ENCODE measurements around the gene CMTM7. TPM values are rescaled to one million over a fixed set of nuclear protein-coding genes. Genes with fewer than 3 reads are reported as not detected.

CMTM7 gene
- total RNA-seq, 3 donors from 2014 or later (not counting 1 experiment from before 2014, with no cell fraction given) = 4.1 to 16.7 (median 12.8) TPM

GRCh38 chr3:32453346-32453745 lies 61.7 kb downstream of the CMTM7 start:
- H3K27ac Mint-ChIP-seq = no peak overlapping the region
- ATAC-seq = no peak
- Histone ChIP-seq H3K36me3 (ENCODE audit: control insufficient read depth, insufficient read depth, low read length) (peaks cover 9% of the 10 kb centered on the region), H3K9me3 (ENCODE audit: control insufficient read depth, insufficient read depth, low read length) (no peaks in the 10 kb centered on the region), H3K27ac (ENCODE audit: low read length) (no peak overlapping the region), H3K4me3 (ENCODE audit: low read length) (no peak overlapping the region), H3K4me1 (ENCODE audit: control insufficient read depth, insufficient read depth, low read length) (peaks cover 30% of the 10 kb centered on the region), H3K27me3 (ENCODE audit: control insufficient read depth, insufficient read depth, low read length) (no peaks in the 10 kb centered on the region)
- no peaks in the 10 kb centered on the region for H3K9me3 Mint-ChIP-seq
- 100% methylated on average over 4 of the region's 5 CpGs for WGBS (ENCODE audit: insufficient coverage)
- H3K27me3 Mint-ChIP-seq (ENCODE audit: low read depth in 2 of 2) = no peaks in the 10 kb centered on the region
- H3K36me3 Mint-ChIP-seq = peaks cover 1% of the 10 kb centered on the region
- H3K4me1 Mint-ChIP-seq = peaks cover 8 to 9% of the 10 kb centered on the region in 2 donors
- H3K4me3 Mint-ChIP-seq = no peak overlapping the region
- intact Hi-C loops (cut with micrococcal nuclease) = no loop called here
- DNase-seq = no peak
- no peak for TF ChIP-seq CTCF (IDR thresholded peaks at IDR 0.05)

DNA sequence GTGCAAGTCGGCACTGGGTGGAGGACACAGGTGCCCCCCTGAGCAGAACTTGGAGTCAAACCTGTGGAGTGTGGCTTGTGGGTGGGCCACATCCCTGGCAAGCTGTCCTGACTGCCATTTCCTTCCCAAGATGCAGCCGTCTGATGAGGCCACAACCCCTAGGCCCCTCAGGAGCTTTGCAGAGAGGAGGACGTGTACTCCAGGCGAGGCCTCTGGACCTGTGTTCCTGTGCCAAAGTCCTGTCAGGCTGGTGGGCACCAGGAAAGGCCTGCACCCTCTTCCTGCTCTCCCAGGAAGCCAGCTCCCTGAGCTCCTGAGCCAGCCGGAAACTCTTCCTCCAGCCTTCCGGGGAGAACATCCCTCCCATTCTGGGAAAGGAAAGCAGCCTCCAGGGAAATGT lies 62.5 kb downstream of the CMTM7 start:
- no peak overlapping the region for H3K4me3 ChIP-seq (ENCODE audit: low read length)
- WGBS (ENCODE audit: insufficient coverage) = 89% methylated on average over 6 of the region's 6 CpGs
- no peak overlapping the region for H3K4me3 Mint-ChIP-seq
- intact Hi-C loops (cut with micrococcal nuclease) = no loop called here
- no peaks in the 10 kb centered on the region for H3K36me3 Mint-ChIP-seq
- no peaks in the 10 kb centered on the region for H3K9me3 Mint-ChIP-seq
- H3K9me3 ChIP-seq (ENCODE audit: control insufficient read depth, insufficient read depth, low read length) = no peaks in the 10 kb centered on the region
- no peak for ATAC-seq
- DNase-seq = no peak
- H3K27ac Mint-ChIP-seq = no peak overlapping the region
- no peaks in the 10 kb centered on the region for H3K27me3 ChIP-seq (ENCODE audit: control insufficient read depth, insufficient read depth, low read length)
- H3K36me3 ChIP-seq (ENCODE audit: control insufficient read depth, insufficient read depth, low read length) = peaks cover 7% of the 10 kb centered on the region
- H3K4me1 Mint-ChIP-seq = peaks cover 9 to 10% of the 10 kb centered on the region in 2 donors
- H3K27me3 Mint-ChIP-seq (ENCODE audit: low read depth in 2 of 2) = no peaks in the 10 kb centered on the region
- H3K27ac ChIP-seq (ENCODE audit: low read length) = no peak overlapping the region
- peaks cover 38% of the 10 kb centered on the region for H3K4me1 ChIP-seq (ENCODE audit: control insufficient read depth, insufficient read depth, low read length)
- TF ChIP-seq CTCF (IDR thresholded peaks at IDR 0.05) = no peak

DNA sequence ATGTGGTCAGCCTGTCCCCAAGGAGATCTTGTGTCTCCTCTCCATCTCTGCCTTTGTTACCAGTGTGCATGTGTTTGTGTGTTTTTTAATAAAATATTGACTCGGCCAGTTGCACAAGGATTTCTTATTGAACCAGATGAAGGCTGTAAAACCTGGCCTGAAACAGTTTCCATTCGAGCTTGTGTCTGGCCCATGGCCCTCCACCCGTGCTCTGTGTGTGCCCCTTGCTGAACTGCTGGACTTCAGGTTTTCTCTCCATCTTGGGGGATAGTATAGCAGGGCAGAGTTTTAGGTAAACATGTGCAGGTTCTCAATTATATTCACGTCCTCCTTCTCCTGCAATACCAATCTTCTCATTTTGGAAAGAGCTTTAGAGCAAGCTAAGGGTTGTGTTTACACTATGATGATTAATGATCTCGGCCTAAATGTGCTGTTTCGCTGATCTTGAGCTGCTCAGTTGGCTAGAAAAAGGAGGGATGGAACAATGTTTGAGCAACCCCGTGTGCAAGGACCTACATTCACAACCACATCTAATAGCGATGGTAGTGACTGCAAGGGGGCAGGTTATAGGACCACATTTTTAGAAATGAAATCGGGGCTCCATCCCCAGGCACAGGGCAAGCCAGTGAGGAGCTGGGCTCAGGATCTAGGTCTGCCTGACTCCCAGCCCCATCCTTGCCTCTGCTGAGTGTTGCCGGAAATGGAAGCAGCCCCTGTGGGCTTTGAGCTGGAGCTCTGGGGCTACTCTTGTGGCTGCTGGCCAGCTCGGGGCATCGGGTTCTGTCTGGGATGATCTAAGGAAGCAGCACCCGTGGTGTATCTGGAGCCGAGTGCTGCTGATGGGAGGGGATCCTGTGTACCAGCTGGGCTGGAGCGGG lies 63.3 kb downstream of the CMTM7 start:
- 90% methylated on average over 12 of the region's 15 CpGs for WGBS (ENCODE audit: insufficient coverage)
- Mint-ChIP-seq H3K27me3 (ENCODE audit: low read depth in 2 of 2) (no peaks in the 10 kb centered on the region), H3K36me3 (no peaks in the 10 kb centered on the region), H3K4me3 (no peak overlapping the region), H3K4me1 (peaks cover 9 to 18% of the 10 kb centered on the region in 2 donors), H3K27ac (peak overlapping the region; percentile 0 to 64), H3K9me3 (no peaks in the 10 kb centered on the region)
- Histone ChIP-seq H3K4me3 (ENCODE audit: low read length) (no peak overlapping the region), H3K36me3 (ENCODE audit: control insufficient read depth, insufficient read depth, low read length) (peaks cover 7% of the 10 kb centered on the region), H3K9me3 (ENCODE audit: control insufficient read depth, insufficient read depth, low read length) (no peaks in the 10 kb centered on the region), H3K27me3 (ENCODE audit: control insufficient read depth, insufficient read depth, low read length) (no peaks in the 10 kb centered on the region), H3K4me1 (ENCODE audit: control insufficient read depth, insufficient read depth, low read length) (peaks cover 46% of the 10 kb centered on the region), H3K27ac (ENCODE audit: low read length) (no peak overlapping the region)
- DNase-seq (no peak), ATAC-seq (no peak)
- TF ChIP-seq CTCF (IDR thresholded peaks at IDR 0.05) = no peak
- intact Hi-C loops (cut with micrococcal nuclease) = no loop called here

All from natural killer cell (primary cell).